ENCODE data around the gene CD55.

The CD55 gene

DNA sequence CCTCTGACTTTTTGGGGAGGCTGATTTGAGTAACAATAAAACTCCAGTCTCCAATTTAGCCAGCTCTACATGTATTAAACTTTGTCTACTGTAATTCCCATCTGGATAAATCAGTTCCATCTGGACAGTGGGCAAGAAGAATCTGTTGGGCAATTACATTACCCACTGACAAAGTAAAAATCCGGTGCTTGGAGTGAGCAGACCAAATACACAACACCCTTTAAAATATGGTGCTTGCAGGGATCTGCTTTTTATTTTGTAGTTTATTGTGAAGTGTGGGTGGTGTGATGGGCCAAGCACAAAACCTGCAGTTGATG is 8.9 kb upstream of the CD55 start:
- Histone ChIP-seq H2BK15ac (replicated peaks; ENCODE audit: low read depth) (no peak overlapping the region), H4K5ac (ENCODE audit: low read length) (no peak overlapping the region), H3K27me3 (ENCODE audit: insufficient read depth, low read length, poor library complexity) (no peaks in the 10 kb centered on the region), H3K79me1 (ENCODE audit: low read length) (no peaks in the 10 kb centered on the region), H4K8ac (ENCODE audit: low read depth, low read length) (no peak overlapping the region), H3K4me3 (ENCODE audit: low read length) (no peak overlapping the region), H3K27ac (ENCODE audit: low read depth, low read length) (no peak overlapping the region), H3K9ac (ENCODE audit: low read length) (no peak overlapping the region), H3K18ac (ENCODE audit: low read length) (no peak overlapping the region), H3K36me3 (ENCODE audit: control insufficient read depth, insufficient read depth, low read length) (no peaks in the 10 kb centered on the region), H3K23ac (ENCODE audit: low read length) (no peak overlapping the region), H3K4ac (ENCODE audit: low read depth, low read length) (peak overlapping the region; percentile 9), H2BK5ac (ENCODE audit: low read length) (no peak overlapping the region), H3K79me2 (ENCODE audit: control insufficient read depth, insufficient read depth, low read length) (no peaks in the 10 kb centered on the region), H3K4me2 (ENCODE audit: low read length) (no peak overlapping the region), H3K56ac (ENCODE audit: low read length) (no peak overlapping the region), H2BK120ac (ENCODE audit: low read depth, low read length) (peak overlapping the region; percentile 38), H3K4me1 (ENCODE audit: control insufficient read depth, low read depth, low read length) (peaks cover 15% of the 10 kb centered on the region), H2AK5ac (ENCODE audit: low read length) (no peak overlapping the region)
- no CpG with 5 or more reads among the region's 1 CpG for WGBS (ENCODE audit: extremely low coverage, insufficient coverage, low lambda C conversion rate)
- DNase-seq, result no peak

DNA sequence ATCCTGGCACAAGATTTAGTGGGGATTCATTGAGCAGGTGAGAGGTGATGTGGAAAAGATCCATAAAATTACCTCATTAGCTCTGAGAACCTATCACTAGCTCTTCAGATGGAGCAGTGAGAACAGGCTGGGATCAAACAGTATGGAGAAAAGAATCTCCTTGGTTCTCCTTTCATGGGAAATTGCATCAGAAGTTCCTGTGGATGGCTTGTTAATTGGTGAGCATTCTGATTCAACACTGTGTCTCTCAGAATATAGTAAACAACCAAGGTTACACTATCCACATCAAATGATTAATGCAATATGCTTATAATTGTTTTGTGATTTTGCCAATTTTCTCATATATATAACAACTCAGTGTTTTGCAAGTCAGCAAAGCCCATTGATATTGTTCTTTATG is 8.3 kb upstream of the CD55 start:
- Histone ChIP-seq H2AK5ac (ENCODE audit: low read length) (no peak overlapping the region), H4K8ac (ENCODE audit: low read depth, low read length) (no peak overlapping the region), H3K79me1 (ENCODE audit: low read length) (no peaks in the 10 kb centered on the region), H2BK5ac (ENCODE audit: low read length) (no peak overlapping the region), H4K5ac (ENCODE audit: low read length) (no peak overlapping the region), H3K36me3 (ENCODE audit: control insufficient read depth, insufficient read depth, low read length) (no peaks in the 10 kb centered on the region), H3K4me3 (ENCODE audit: low read length) (no peak overlapping the region), H2BK15ac (replicated peaks; ENCODE audit: low read depth) (no peak overlapping the region), H2BK120ac (ENCODE audit: low read depth, low read length) (no peak overlapping the region), H3K4me2 (ENCODE audit: low read length) (no peak overlapping the region), H3K23ac (ENCODE audit: low read length) (no peak overlapping the region), H3K79me2 (ENCODE audit: control insufficient read depth, insufficient read depth, low read length) (no peaks in the 10 kb centered on the region), H3K56ac (ENCODE audit: low read length) (no peak overlapping the region), H3K4me1 (ENCODE audit: control insufficient read depth, low read depth, low read length) (peaks cover 17% of the 10 kb centered on the region), H3K4ac (ENCODE audit: low read depth, low read length) (no peak overlapping the region), H3K9ac (ENCODE audit: low read length) (no peak overlapping the region), H3K27me3 (ENCODE audit: insufficient read depth, low read length, poor library complexity) (no peaks in the 10 kb centered on the region), H3K18ac (ENCODE audit: low read length) (no peak overlapping the region), H3K27ac (ENCODE audit: low read depth, low read length) (no peak overlapping the region)
- DNase-seq, result peak; percentile 22

DNA sequence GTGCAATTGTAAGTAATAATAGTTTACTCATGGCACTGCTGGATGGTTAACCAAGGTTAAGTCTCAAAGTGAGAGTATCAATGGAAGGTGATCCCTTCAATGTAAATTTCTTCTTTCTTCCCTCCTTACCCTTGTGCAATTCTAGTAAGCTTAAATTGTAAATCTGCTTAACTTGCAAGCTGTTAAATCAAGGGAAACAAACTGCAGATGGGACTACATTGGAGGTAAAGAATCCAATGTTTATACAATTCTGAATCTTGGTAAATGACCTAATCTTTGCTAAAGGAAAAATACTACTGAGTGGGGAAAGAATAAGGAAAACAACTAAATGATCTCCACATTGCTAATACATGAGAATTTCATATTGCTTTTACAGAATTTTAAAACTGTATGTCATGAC is 6.7 kb upstream of the CD55 start:
- H3K23ac ChIP-seq (ENCODE audit: low read length), result no peak overlapping the region
- no peaks in the 10 kb centered on the region for H3K36me3 ChIP-seq (ENCODE audit: control insufficient read depth, insufficient read depth, low read length)
- no peak overlapping the region for H4K8ac ChIP-seq (ENCODE audit: low read depth, low read length)
- H3K4me2 ChIP-seq (ENCODE audit: low read length), result no peak overlapping the region
- no peak overlapping the region for H3K18ac ChIP-seq (ENCODE audit: low read length)
- DNase-seq, result no peak
- H3K79me1 ChIP-seq (ENCODE audit: low read length), result no peaks in the 10 kb centered on the region
- no peak overlapping the region for H2BK120ac ChIP-seq (ENCODE audit: low read depth, low read length)
- H3K56ac ChIP-seq (ENCODE audit: low read length), result no peak overlapping the region
- peaks cover 15% of the 10 kb centered on the region for H3K4me1 ChIP-seq (ENCODE audit: control insufficient read depth, low read depth, low read length)
- no peak overlapping the region for H2BK15ac ChIP-seq (replicated peaks; ENCODE audit: low read depth)
- H3K79me2 ChIP-seq (ENCODE audit: control insufficient read depth, insufficient read depth, low read length), result no peaks in the 10 kb centered on the region
- H3K27ac ChIP-seq (ENCODE audit: low read depth, low read length), result no peak overlapping the region
- H3K4ac ChIP-seq (ENCODE audit: low read depth, low read length), result no peak overlapping the region
- H2AK5ac ChIP-seq (ENCODE audit: low read length), result no peak overlapping the region
- H2BK5ac ChIP-seq (ENCODE audit: low read length), result no peak overlapping the region
- no peak overlapping the region for H4K5ac ChIP-seq (ENCODE audit: low read length)
- H3K4me3 ChIP-seq (ENCODE audit: low read length), result no peak overlapping the region
- H3K27me3 ChIP-seq (ENCODE audit: insufficient read depth, low read length, poor library complexity), result no peaks in the 10 kb centered on the region
- H3K9ac ChIP-seq (ENCODE audit: low read length), result no peak overlapping the region

GRCh38 chr1:207315435-207315834 is 6.0 kb upstream of the CD55 start:
- Histone ChIP-seq H2AK5ac (ENCODE audit: low read length) (peak overlapping the region; percentile 3), H3K56ac (ENCODE audit: low read length) (no peak overlapping the region), H3K27me3 (ENCODE audit: insufficient read depth, low read length, poor library complexity) (no peaks in the 10 kb centered on the region), H3K36me3 (ENCODE audit: control insufficient read depth, insufficient read depth, low read length) (no peaks in the 10 kb centered on the region), H3K79me2 (ENCODE audit: control insufficient read depth, insufficient read depth, low read length) (no peaks in the 10 kb centered on the region), H3K4me3 (ENCODE audit: low read length) (no peak overlapping the region), H2BK5ac (ENCODE audit: low read length) (no peak overlapping the region), H3K4me1 (ENCODE audit: control insufficient read depth, low read depth, low read length) (peaks cover 15% of the 10 kb centered on the region), H3K18ac (ENCODE audit: low read length) (no peak overlapping the region), H3K79me1 (ENCODE audit: low read length) (no peaks in the 10 kb centered on the region), H3K23ac (ENCODE audit: low read length) (no peak overlapping the region), H2BK120ac (ENCODE audit: low read depth, low read length) (no peak overlapping the region), H3K9ac (ENCODE audit: low read length) (no peak overlapping the region), H4K8ac (ENCODE audit: low read depth, low read length) (no peak overlapping the region), H4K5ac (ENCODE audit: low read length) (no peak overlapping the region), H3K27ac (ENCODE audit: low read depth, low read length) (no peak overlapping the region), H2BK15ac (replicated peaks; ENCODE audit: low read depth) (no peak overlapping the region), H3K4ac (ENCODE audit: low read depth, low read length) (no peak overlapping the region), H3K4me2 (ENCODE audit: low read length) (no peak overlapping the region)
- WGBS (ENCODE audit: extremely low coverage, insufficient coverage, low lambda C conversion rate), result no CpG with 5 or more reads among the region's 3 CpGs
- no peak for DNase-seq

DNA sequence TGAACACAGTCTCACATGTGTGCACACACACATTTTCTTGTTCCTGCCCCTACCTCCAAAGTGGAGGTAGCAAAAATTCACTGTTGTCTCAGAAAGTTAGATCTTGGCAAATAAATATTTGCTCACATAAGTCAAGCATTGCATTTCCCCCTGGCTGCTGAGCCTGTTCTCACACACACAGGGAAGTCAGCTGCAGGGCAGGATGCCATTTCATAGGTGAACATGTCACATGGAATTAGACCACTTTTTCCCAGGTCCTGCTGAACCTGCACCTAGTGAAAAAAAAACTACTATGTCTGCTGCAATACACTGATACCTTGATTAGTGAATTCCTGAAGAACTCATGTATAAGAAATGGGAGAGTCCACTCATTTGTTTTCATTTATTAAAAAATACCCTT is 5.3 kb upstream of the CD55 start:
- Histone ChIP-seq H4K5ac (ENCODE audit: low read length) (peak overlapping the region; percentile 37), H3K27me3 (ENCODE audit: insufficient read depth, low read length, poor library complexity) (no peaks in the 10 kb centered on the region), H3K79me2 (ENCODE audit: control insufficient read depth, insufficient read depth, low read length) (no peaks in the 10 kb centered on the region), H3K9ac (ENCODE audit: low read length) (no peak overlapping the region), H3K27ac (ENCODE audit: low read depth, low read length) (no peak overlapping the region), H3K36me3 (ENCODE audit: control insufficient read depth, insufficient read depth, low read length) (no peaks in the 10 kb centered on the region), H2AK5ac (ENCODE audit: low read length) (no peak overlapping the region), H3K18ac (ENCODE audit: low read length) (no peak overlapping the region), H3K79me1 (ENCODE audit: low read length) (no peaks in the 10 kb centered on the region), H2BK120ac (ENCODE audit: low read depth, low read length) (peak overlapping the region; percentile 52), H3K4me2 (ENCODE audit: low read length) (no peak overlapping the region), H3K4ac (ENCODE audit: low read depth, low read length) (no peak overlapping the region), H4K8ac (ENCODE audit: low read depth, low read length) (no peak overlapping the region), H3K4me1 (ENCODE audit: control insufficient read depth, low read depth, low read length) (peaks cover 15% of the 10 kb centered on the region), H3K56ac (ENCODE audit: low read length) (peak overlapping the region; percentile 52), H2BK5ac (ENCODE audit: low read length) (peak overlapping the region; percentile 25), H2BK15ac (replicated peaks; ENCODE audit: low read depth) (no peak overlapping the region), H3K23ac (ENCODE audit: low read length) (no peak overlapping the region), H3K4me3 (ENCODE audit: low read length) (no peak overlapping the region)
- DNase-seq, result peak; percentile 66

GRCh38 chr1:207316622-207317391 is 4.7 kb upstream of the CD55 start:
- no peak overlapping the region for H4K5ac ChIP-seq (ENCODE audit: low read length)
- no peak overlapping the region for H4K8ac ChIP-seq (ENCODE audit: low read depth, low read length)
- peak overlapping the region; percentile 65 for H3K18ac ChIP-seq (ENCODE audit: low read length)
- no CpG with 5 or more reads among the region's 6 CpGs for WGBS (ENCODE audit: extremely low coverage, insufficient coverage, low lambda C conversion rate)
- DNase-seq, result peak; percentile 97
- peak overlapping the region; percentile 45 for H3K4ac ChIP-seq (ENCODE audit: low read depth, low read length)
- no peaks in the 10 kb centered on the region for H3K27me3 ChIP-seq (ENCODE audit: insufficient read depth, low read length, poor library complexity)
- H2BK120ac ChIP-seq (ENCODE audit: low read depth, low read length), result peak overlapping the region; percentile 52
- H3K27ac ChIP-seq (ENCODE audit: low read depth, low read length), result peak overlapping the region; percentile 53
- peaks cover 15% of the 10 kb centered on the region for H3K4me1 ChIP-seq (ENCODE audit: control insufficient read depth, low read depth, low read length)
- H2AK5ac ChIP-seq (ENCODE audit: low read length), result no peak overlapping the region
- H3K23ac ChIP-seq (ENCODE audit: low read length), result no peak overlapping the region
- H3K4me3 ChIP-seq (ENCODE audit: low read length), result no peak overlapping the region
- no peaks in the 10 kb centered on the region for H3K79me1 ChIP-seq (ENCODE audit: low read length)
- no peak overlapping the region for H3K9ac ChIP-seq (ENCODE audit: low read length)
- H2BK5ac ChIP-seq (ENCODE audit: low read length), result peak overlapping the region; percentile 76
- peak overlapping the region; percentile 29 for H3K56ac ChIP-seq (ENCODE audit: low read length)
- H3K4me2 ChIP-seq (ENCODE audit: low read length), result no peak overlapping the region
- no peak overlapping the region for H2BK15ac ChIP-seq (replicated peaks; ENCODE audit: low read depth)
- no peaks in the 10 kb centered on the region for H3K36me3 ChIP-seq (ENCODE audit: control insufficient read depth, insufficient read depth, low read length)
- no peaks in the 10 kb centered on the region for H3K79me2 ChIP-seq (ENCODE audit: control insufficient read depth, insufficient read depth, low read length)
